ENCODE data around the gene LHX6. TPM values are rescaled to one million over a fixed set of nuclear protein-coding genes. Genes with fewer than 3 reads are reported as not detected.

LHX6 gene
- polyA plus RNA-seq (ENCODE audit: insufficient read length), result 3.5 TPM
- long read RNA-seq, donor 1, partial matches to known transcripts, result 5 of 6 reads
- long read RNA-seq, donor 1, other reads (novel, unspliced or antisense), result 0 of 6 reads
- long read RNA-seq, donor 2, result 0 reads
- long read RNA-seq, donor 3, result 0 reads
- long read RNA-seq, donor 4, result 0 reads
- long read RNA-seq, donor 5, partial matches to known transcripts, result 0 of 2 reads
- long read RNA-seq, donor 5, other reads (novel, unspliced or antisense), result 0 of 2 reads
- long read RNA-seq, donor 6, partial matches to known transcripts, result 0 of 1 reads
- long read RNA-seq, donor 6, other reads (novel, unspliced or antisense), result 0 of 1 reads
- long read RNA-seq, donor 7, partial matches to known transcripts, result 0 of 3 reads
- long read RNA-seq, donor 7, other reads (novel, unspliced or antisense), result 0 of 3 reads
- long read RNA-seq, donor 8, partial matches to known transcripts, result 0 of 1 reads
- long read RNA-seq, donor 8, other reads (novel, unspliced or antisense), result 0 of 1 reads

- no peak for DNase-seq
These were observed at the start of gene LHX6 for GRCh38 chr9:122228568-122229484. TSS of gene LHX6 (minus strand) at chr9:122228957. CDS start at chr9:122228740, 217 bp downstream.

GRCh38 chr9:122277285-122277897 lies 48.6 kb upstream of the LHX6 start:
- no peak for DNase-seq

- DNase-seq, result no peak
These were observed 47.3 kb upstream of the LHX6 start for GRCh38 chr9:122276096-122276495.

GRCh38 chr9:122274055-122274454 lies 45.3 kb upstream of the LHX6 start:
- DNase-seq, result no peak

GRCh38 chr9:122268041-122268814 lies 39.5 kb upstream of the LHX6 start:
- DNase-seq, result no peak

- peak; percentile 19 for DNase-seq
These were observed 36.6 kb upstream of the LHX6 start for GRCh38 chr9:122265149-122265915.

GRCh38 chr9:122264360-122265148 lies 35.8 kb upstream of the LHX6 start, which contains the start of the genes MRRF and RBM18:
TSS of gene MRRF (plus strand) at chr9:122264882. CDS start at chr9:122270892, 6,010 bp downstream.
TSS of gene RBM18 (minus strand) at chr9:122264840. CDS start at chr9:122261492, 3,348 bp downstream.
- peak; percentile 84 for DNase-seq

- no peak for DNase-seq
These were observed 35.1 kb upstream of the LHX6 start for GRCh38 chr9:122263699-122264349.

GRCh38 chr9:122262073-122262472 lies 33.3 kb upstream of the LHX6 start:
- DNase-seq, result no peak

- DNase-seq, result no peak
These were observed 32.7 kb upstream of the LHX6 start for GRCh38 chr9:122261469-122261881.

GRCh38 chr9:122258886-122259415 lies 30.2 kb upstream of the LHX6 start:
- DNase-seq, result no peak

- no peak for DNase-seq
These were observed 27.4 kb upstream of the LHX6 start for GRCh38 chr9:122256206-122256605.

GRCh38 chr9:122254761-122255160 lies 26.0 kb upstream of the LHX6 start:
- no peak for DNase-seq

- no peak for DNase-seq
These were observed 24.0 kb upstream of the LHX6 start for GRCh38 chr9:122252796-122253195.

GRCh38 chr9:122251351-122251750 lies 22.6 kb upstream of the LHX6 start:
- DNase-seq, result no peak

- DNase-seq, result no peak
These were observed 19.7 kb upstream of the LHX6 start for GRCh38 chr9:122248448-122248865.

GRCh38 chr9:122246666-122247065 lies 17.9 kb upstream of the LHX6 start:
- no peak for DNase-seq

- no peak for DNase-seq
These were observed 15.6 kb upstream of the LHX6 start for GRCh38 chr9:122244349-122244748.

- no peak for DNase-seq
These were observed 11.0 kb upstream of the LHX6 start for GRCh38 chr9:122239722-122240121.

Data from left kidney (tissue), 8 donors.